ENCODE measurements around the gene TMEM51. TPM values are rescaled to one million over a fixed set of nuclear protein-coding genes. Genes with fewer than 3 reads are reported as not detected.

TMEM51 gene
- total RNA-seq, 3 donors from 2014 or later = 1.6 to 26.3 (median 10.8) TPM

DNA sequence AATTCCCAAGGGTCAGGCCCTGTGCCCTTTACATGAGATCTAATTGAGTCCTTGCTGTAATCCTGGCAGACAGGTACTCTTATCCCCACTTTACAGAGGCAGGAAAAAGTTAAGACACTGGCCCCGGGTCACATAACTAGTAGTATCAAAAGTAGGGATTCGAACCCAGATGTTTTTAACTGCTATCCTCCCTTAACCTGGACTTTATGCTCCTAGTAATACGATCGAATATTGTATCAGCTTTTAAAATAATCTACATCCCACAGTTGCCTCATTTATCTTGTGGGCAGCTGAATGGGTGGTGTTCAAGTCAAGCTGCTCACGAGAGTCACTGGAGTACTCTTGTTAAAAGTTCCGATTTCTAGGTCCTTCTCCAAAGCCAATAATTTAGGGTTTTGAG lies 25.5 kb upstream of the TMEM51 start:
- intact Hi-C loops (cut with DNase I; ENCODE audit: low total_unique reads) = loop anchor here (10.0 kb wide), 1 partner anchor 157 kb away; no protein-coding TSS in a partner anchor
- TF ChIP-seq, protein P1, sequence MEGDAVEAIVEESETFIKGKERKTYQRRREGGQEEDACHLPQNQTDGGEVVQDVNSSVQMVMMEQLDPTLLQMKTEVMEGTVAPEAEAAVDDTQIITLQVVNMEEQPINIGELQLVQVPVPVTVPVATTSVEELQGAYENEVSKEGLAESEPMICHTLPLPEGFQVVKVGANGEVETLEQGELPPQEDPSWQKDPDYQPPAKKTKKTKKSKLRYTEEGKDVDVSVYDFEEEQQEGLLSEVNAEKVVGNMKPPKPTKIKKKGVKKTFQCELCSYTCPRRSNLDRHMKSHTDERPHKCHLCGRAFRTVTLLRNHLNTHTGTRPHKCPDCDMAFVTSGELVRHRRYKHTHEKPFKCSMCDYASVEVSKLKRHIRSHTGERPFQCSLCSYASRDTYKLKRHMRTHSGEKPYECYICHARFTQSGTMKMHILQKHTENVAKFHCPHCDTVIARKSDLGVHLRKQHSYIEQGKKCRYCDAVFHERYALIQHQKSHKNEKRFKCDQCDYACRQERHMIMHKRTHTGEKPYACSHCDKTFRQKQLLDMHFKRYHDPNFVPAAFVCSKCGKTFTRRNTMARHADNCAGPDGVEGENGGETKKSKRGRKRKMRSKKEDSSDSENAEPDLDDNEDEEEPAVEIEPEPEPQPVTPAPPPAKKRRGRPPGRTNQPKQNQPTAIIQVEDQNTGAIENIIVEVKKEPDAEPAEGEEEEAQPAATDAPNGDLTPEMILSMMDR (IDR thresholded peaks at IDR 0.05) = no peak
- TF ChIP-seq POLR2AphosphoS5 (IDR thresholded peaks at IDR 0.05) = no peak
- TF ChIP-seq POLR2A (IDR thresholded peaks at IDR 0.05) = no peak
- Histone ChIP-seq H3K27me3 (no peaks in the 10 kb centered on the region), H3K4me3 (no peak overlapping the region), H3K36me3 (no peaks in the 10 kb centered on the region), H3K9me3 (peaks cover 0 to 7% of the 10 kb centered on the region in 2 donors), H3K27ac (no peak overlapping the region), H3K4me1 (no peaks in the 10 kb centered on the region)
- no peak for DNase-seq (ENCODE audit: low spot score in 2 of 2)

DNA sequence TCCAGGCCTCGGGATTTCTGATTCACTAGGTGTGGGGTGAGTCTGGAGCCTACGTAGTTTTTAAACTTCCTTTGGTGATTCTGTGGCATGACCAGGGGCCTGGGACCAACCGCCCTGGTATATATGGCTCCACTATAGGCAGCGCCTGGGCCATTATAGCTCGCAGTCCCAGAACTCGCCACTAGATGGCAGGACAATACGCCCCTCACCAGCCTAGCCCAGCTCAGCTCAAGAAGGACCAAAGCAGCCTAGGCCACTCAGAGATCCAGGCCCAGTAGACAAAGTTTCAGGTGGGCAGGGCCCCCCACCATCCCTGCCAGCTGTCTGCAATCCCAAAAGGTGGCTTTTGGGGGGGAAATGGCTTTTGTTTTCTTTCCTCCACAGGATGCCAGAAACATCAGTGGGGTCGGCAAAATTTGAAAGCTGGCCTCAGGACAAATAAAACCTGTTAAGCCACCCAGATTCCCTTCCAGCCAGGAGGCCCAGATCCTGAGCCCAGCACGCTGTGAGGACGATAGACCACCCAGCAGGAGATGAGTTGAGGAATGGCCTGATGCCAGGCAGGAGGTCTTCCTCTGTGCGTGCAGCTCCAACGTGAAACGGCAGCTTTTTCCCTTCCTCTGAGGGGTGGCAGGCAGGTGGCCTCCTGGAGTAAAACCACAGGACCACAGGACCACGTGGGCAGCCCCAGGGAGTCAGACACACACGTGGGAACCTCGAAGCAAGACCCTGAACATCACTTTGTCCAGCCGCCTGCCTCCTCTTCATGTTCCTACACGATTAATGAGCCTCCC lies 24.8 kb upstream of the TMEM51 start:
- peaks cover 0 to 7% of the 10 kb centered on the region in 2 donors for H3K9me3 ChIP-seq
- no peak overlapping the region for H3K27ac ChIP-seq
- H3K4me3 ChIP-seq = no peak overlapping the region
- H3K4me1 ChIP-seq = no peaks in the 10 kb centered on the region
- H3K36me3 ChIP-seq = no peaks in the 10 kb centered on the region
- TF ChIP-seq, protein P1 (IDR thresholded peaks at IDR 0.05) = peak; percentile 75 to 89 (median 85)
- TF ChIP-seq POLR2AphosphoS5 (IDR thresholded peaks at IDR 0.05) (no peak), POLR2A (IDR thresholded peaks at IDR 0.05) (no peak)
- intact Hi-C loops (cut with DNase I; ENCODE audit: low total_unique reads) = loop anchor here (10.0 kb wide), 1 partner anchor 156 kb away; no protein-coding TSS in a partner anchor
- peak; percentile 59 to 72 for DNase-seq (ENCODE audit: low spot score in 2 of 2)
- H3K27me3 ChIP-seq = no peaks in the 10 kb centered on the region

GRCh38 chr1:15129944-15130343 lies 23.6 kb upstream of the TMEM51 start:
- TF ChIP-seq, protein P1 (IDR thresholded peaks at IDR 0.05) = no peak
- TF ChIP-seq POLR2AphosphoS5 (IDR thresholded peaks at IDR 0.05) (no peak), POLR2A (IDR thresholded peaks at IDR 0.05) (no peak)
- no peak for DNase-seq (ENCODE audit: low spot score in 2 of 2)
- Histone ChIP-seq H3K9me3 (peaks cover 0 to 7% of the 10 kb centered on the region in 2 donors), H3K36me3 (no peaks in the 10 kb centered on the region), H3K4me3 (no peak overlapping the region), H3K27me3 (no peaks in the 10 kb centered on the region), H3K27ac (no peak overlapping the region), H3K4me1 (no peaks in the 10 kb centered on the region)
- intact Hi-C loops (cut with DNase I; ENCODE audit: low total_unique reads) = loop anchor here (10.0 kb wide), 2 partner anchors 155 to 295 kb away; no protein-coding TSS in a partner anchor

GRCh38 chr1:15130607-15131006 lies 22.9 kb upstream of the TMEM51 start:
- no peaks in the 10 kb centered on the region for H3K4me1 ChIP-seq
- no peak for DNase-seq (ENCODE audit: low spot score in 2 of 2)
- H3K9me3 ChIP-seq = peaks cover 0 to 7% of the 10 kb centered on the region in 2 donors
- H3K4me3 ChIP-seq = no peak overlapping the region
- H3K27ac ChIP-seq = no peak overlapping the region
- no peaks in the 10 kb centered on the region for H3K36me3 ChIP-seq
- intact Hi-C loops (cut with DNase I; ENCODE audit: low total_unique reads) = loop anchor here (10.0 kb wide), 1 partner anchor 294 kb away; no protein-coding TSS in a partner anchor
- TF ChIP-seq POLR2AphosphoS5 (IDR thresholded peaks at IDR 0.05) (no peak), POLR2A (IDR thresholded peaks at IDR 0.05) (no peak)
- TF ChIP-seq, protein P1 (IDR thresholded peaks at IDR 0.05) = no peak
- no peaks in the 10 kb centered on the region for H3K27me3 ChIP-seq

GRCh38 chr1:15132965-15133364 lies 20.6 kb upstream of the TMEM51 start:
- TF ChIP-seq, protein P1 (IDR thresholded peaks at IDR 0.05) = no peak
- TF ChIP-seq POLR2AphosphoS5 (IDR thresholded peaks at IDR 0.05) (no peak), POLR2A (IDR thresholded peaks at IDR 0.05) (no peak)
- no peak overlapping the region for H3K27ac ChIP-seq
- no peaks in the 10 kb centered on the region for H3K27me3 ChIP-seq
- no peaks in the 10 kb centered on the region for H3K36me3 ChIP-seq
- no peak for DNase-seq (ENCODE audit: low spot score in 2 of 2)
- H3K4me1 ChIP-seq = no peaks in the 10 kb centered on the region
- peaks cover 0 to 7% of the 10 kb centered on the region in 2 donors for H3K9me3 ChIP-seq
- no peak overlapping the region for H3K4me3 ChIP-seq
- intact Hi-C loops (cut with DNase I; ENCODE audit: low total_unique reads) = loop anchor here (2.0 to 10.0 kb wide), 2 partner anchors 16 to 292 kb away; no protein-coding TSS in a partner anchor

Data from breast epithelium (tissue), 4 donors.